GM19438 (cell line): ENCODE measurements around the gene LTBP3.
A peak's percentile ranks its signal among the peaks of the same experiment; 100 is the strongest.
"Not testable (repeated sequence)": the region's sequence is repeated elsewhere in the genome, so short reads cannot be mapped to it uniquely, and the experiment has no call there.

Experiments used
- ATAC-seq: cut with Tn5 transposase; IDR thresholded peaks from one replicate; pipeline ENCODE4 v1.9.1; 2021; ENCODE audit warnings: low read depth; ENCODE audit not compliant: unreplicated experiment

The LTBP3 gene

GRCh38 chr11:65518941-65519549 is 39.1 kb downstream of the LTBP3 start:
- ATAC-seq: not testable (repeated sequence)

DNA sequence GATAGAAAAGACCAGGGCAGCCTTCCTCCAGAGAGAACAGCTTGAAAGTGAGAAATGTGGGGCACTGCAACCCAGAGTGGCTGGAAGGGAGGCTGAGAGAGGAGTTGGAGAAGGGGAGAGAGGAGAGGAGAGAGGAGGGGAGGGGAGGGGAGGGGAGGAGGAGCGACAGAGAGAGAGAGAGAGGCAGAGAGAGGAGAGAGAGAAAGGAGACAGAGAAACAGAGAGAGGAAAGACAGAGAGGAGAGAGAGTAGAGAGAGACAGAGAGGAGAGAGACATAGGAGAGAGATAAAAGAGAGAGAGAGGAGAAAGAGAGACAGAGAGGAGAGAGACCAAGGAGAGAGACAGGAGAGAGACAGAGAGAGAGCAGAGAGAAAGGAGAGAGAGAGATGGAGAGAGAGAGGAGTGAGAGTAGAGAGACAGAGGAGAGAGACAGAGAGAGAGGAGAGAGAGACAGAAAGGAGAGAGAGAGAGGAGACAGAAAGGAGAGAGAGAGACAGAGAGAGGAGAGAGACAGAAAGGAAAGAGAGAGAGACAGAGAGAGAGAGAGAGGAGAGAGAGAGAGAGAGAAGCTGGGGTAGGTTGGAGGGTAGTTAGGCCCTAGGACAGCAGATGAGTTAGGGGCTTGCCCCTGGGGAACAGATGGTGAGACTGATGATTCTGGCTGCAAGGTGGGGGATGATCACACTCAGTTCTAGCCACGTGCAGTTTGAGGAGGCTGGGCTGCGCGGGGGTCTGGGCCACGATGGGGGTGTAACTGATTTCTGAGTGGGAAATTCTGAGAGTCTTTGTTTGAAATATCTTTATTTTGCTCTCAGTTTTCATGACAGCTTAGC is 41.8 kb downstream of the LTBP3 start:
- no peak for ATAC-seq

- not testable (repeated sequence) for ATAC-seq
These were observed 45.8 kb downstream of the LTBP3 start for GRCh38 chr11:65512311-65512710.

GRCh38 chr11:65506772-65507505 is 51.2 kb downstream of the LTBP3 start:
- ATAC-seq: peak; percentile 15

GRCh38 chr11:65506290-65506771 is 51.8 kb downstream of the LTBP3 start:
- no peak for ATAC-seq

GRCh38 chr11:65505466-65506289 is 52.5 kb downstream of the LTBP3 start:
- ATAC-seq: no peak

GRCh38 chr11:65504674-65505465 is 53.3 kb downstream of the LTBP3 start:
- ATAC-seq: no peak

DNA sequence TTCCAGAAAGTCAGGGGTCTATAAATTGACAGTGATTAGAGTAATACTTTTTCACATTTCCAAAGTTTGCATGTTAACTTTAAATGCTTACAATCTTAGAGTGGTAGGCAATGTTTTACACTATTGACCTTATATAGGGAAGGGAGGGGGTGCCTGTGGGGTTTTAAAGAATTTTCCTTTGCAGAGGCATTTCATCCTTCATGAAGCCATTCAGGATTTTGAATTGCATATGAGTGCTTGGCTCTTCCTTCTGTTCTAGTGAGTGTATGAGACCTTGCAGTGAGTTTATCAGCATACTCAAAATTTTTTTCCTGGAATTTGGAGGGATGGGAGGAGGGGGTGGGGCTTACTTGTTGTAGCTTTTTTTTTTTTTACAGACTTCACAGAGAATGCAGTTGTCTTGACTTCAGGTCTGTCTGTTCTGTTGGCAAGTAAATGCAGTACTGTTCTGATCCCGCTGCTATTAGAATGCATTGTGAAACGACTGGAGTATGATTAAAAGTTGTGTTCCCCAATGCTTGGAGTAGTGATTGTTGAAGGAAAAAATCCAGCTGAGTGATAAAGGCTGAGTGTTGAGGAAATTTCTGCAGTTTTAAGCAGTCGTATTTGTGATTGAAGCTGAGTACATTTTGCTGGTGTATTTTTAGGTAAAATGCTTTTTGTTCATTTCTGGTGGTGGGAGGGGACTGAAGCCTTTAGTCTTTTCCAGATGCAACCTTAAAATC is 54.0 kb downstream of the LTBP3 start:
- ATAC-seq: no peak

GRCh38 chr11:65503368-65503948 is 54.7 kb downstream of the LTBP3 start:
- ATAC-seq: no peak

DNA sequence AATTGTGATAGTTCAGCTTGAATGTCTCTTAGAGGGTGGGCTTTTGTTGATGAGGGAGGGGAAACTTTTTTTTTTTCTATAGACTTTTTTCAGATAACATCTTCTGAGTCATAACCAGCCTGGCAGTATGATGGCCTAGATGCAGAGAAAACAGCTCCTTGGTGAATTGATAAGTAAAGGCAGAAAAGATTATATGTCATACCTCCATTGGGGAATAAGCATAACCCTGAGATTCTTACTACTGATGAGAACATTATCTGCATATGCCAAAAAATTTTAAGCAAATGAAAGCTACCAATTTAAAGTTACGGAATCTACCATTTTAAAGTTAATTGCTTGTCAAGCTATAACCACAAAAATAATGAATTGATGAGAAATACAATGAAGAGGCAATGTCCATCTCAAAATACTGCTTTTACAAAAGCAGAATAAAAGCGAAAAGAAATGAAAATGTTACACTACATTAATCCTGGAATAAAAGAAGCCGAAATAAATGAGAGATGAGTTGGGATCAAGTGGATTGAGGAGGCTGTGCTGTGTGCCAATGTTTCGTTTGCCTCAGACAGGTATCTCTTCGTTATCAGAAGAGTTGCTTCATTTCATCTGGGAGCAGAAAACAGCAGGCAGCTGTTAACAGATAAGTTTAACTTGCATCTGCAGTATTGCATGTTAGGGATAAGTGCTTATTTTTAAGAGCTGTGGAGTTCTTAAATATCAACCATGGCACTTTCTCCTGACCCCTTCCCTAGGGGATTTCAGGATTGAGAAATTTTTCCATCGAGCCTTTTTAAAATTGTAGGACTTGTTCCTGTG is 55.4 kb downstream of the LTBP3 start:
- ATAC-seq: no peak

- no peak for ATAC-seq
These were observed 55.9 kb downstream of the LTBP3 start for GRCh38 chr11:65502274-65502554.

- ATAC-seq: no peak
These were observed 56.5 kb downstream of the LTBP3 start for GRCh38 chr11:65501472-65502273.

DNA sequence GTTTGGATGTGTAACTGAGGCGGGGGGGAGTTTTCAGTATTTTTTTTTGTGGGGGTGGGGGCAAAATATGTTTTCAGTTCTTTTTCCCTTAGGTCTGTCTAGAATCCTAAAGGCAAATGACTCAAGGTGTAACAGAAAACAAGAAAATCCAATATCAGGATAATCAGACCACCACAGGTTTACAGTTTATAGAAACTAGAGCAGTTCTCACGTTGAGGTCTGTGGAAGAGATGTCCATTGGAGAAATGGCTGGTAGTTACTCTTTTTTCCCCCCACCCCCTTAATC is 57.0 kb downstream of the LTBP3 start:
- no peak for ATAC-seq

GRCh38 chr11:65500387-65501185 is 57.6 kb downstream of the LTBP3 start:
- ATAC-seq: no peak

DNA sequence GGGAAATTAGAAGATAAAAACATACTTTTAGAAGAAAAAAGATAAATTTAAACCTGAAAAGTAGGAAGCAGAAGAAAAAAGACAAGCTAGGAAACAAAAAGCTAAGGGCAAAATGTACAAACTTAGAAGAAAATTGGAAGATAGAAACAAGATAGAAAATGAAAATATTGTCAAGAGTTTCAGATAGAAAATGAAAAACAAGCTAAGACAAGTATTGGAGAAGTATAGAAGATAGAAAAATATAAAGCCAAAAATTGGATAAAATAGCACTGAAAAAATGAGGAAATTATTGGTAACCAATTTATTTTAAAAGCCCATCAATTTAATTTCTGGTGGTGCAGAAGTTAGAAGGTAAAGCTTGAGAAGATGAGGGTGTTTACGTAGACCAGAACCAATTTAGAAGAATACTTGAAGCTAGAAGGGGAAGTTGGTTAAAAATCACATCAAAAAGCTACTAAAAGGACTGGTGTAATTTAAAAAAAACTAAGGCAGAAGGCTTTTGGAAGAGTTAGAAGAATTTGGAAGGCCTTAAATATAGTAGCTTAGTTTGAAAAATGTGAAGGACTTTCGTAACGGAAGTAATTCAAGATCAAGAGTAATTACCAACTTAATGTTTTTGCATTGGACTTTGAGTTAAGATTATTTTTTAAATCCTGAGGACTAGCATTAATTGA is 58.3 kb downstream of the LTBP3 start:
- ATAC-seq: no peak
